ENCODE measurements around the gene LMO7. TPM values are rescaled to one million over a fixed set of nuclear protein-coding genes. Genes with fewer than 3 reads are reported as not detected.

The LMO7 gene
- polyA plus RNA-seq, 1 experiment: 149 TPM

DNA sequence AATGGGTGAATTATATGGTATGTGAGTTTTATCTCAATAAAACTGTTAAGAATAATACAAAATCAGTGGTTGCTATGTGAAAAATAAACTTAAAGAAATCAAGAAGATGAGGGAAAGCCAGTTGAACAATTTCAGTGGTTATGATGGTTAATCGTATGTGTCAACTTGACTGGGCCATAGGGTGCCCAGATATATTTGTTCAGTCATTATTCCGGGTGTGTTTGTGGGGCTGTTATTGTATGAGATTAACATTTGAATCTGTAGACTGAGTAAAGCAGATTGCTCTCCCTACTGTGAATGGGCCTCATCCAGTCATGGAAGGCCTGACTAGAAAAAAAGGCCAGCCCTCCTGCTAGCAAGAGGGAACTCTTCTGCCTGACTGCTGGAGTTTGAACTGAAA lies 109.3 kb downstream of the LMO7 start:
- H3K27me3 ChIP-seq (ENCODE audit: control insufficient read depth, insufficient read depth, low read length): no peaks in the 10 kb centered on the region
- no peak for DNase-seq (ENCODE audit: low read depth)
- TF ChIP-seq, protein P1, sequence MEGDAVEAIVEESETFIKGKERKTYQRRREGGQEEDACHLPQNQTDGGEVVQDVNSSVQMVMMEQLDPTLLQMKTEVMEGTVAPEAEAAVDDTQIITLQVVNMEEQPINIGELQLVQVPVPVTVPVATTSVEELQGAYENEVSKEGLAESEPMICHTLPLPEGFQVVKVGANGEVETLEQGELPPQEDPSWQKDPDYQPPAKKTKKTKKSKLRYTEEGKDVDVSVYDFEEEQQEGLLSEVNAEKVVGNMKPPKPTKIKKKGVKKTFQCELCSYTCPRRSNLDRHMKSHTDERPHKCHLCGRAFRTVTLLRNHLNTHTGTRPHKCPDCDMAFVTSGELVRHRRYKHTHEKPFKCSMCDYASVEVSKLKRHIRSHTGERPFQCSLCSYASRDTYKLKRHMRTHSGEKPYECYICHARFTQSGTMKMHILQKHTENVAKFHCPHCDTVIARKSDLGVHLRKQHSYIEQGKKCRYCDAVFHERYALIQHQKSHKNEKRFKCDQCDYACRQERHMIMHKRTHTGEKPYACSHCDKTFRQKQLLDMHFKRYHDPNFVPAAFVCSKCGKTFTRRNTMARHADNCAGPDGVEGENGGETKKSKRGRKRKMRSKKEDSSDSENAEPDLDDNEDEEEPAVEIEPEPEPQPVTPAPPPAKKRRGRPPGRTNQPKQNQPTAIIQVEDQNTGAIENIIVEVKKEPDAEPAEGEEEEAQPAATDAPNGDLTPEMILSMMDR (IDR thresholded peaks at IDR 0.05; ENCODE audit: insufficient read depth, low read depth, low read length): no peak
- ChIA-PET POLR2A (no interaction called here), CTCF (no interaction called here)
- peaks cover 4% of the 10 kb centered on the region for H3K36me3 ChIP-seq (ENCODE audit: control insufficient read depth, insufficient read depth, low read length)
- no peak overlapping the region for H3K4me3 ChIP-seq (ENCODE audit: low read depth, low read length)

DNA sequence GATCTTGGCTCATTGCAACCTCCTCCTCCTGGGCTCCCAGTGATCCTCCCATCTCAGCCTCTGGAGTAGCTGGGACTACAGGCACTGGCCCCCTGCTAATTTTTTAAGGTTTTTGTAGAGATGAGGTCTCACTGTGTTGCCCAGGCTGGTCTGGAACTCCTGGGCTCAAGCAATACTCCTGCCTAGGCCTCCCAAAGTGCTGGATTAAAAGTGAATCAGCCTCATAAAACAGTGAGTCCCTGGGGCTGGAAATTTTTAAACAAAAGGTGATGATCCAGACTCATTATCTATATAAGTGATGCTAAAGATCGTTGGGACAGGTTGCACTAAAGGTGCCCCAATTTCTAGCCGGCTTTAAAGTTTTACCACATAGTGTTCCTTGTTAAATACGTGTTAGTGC lies 112.7 kb downstream of the LMO7 start:
- H3K36me3 ChIP-seq (ENCODE audit: control insufficient read depth, insufficient read depth, low read length): peaks cover 5% of the 10 kb centered on the region
- ChIA-PET POLR2A (no interaction called here), CTCF (no interaction called here)
- H3K27me3 ChIP-seq (ENCODE audit: control insufficient read depth, insufficient read depth, low read length): no peaks in the 10 kb centered on the region
- H3K4me3 ChIP-seq (ENCODE audit: low read depth, low read length): no peak overlapping the region
- TF ChIP-seq, protein P1 (IDR thresholded peaks at IDR 0.05; ENCODE audit: insufficient read depth, low read depth, low read length): no peak
- DNase-seq (ENCODE audit: low read depth): no peak

DNA sequence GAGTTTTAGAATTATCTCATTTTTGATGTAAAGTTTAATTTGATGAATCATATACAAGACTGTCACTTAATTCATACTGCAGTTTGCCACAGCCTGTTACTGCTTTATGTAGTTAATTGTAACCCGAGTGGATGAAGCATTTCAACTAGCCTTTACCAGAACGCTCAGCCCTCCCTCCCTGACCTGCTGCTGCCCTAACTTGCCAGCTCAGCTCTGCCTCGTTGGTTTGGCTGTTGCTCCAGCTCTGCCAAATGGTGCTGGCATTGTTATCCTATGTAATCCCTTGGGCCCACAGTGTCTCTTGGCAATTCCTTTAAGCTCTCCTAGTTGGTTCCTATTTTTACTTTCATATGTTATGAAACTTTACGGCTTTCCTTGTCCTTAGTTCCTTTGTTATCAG lies 113.3 kb downstream of the LMO7 start:
- peaks cover 5% of the 10 kb centered on the region for H3K36me3 ChIP-seq (ENCODE audit: control insufficient read depth, insufficient read depth, low read length)
- no peak overlapping the region for H3K4me3 ChIP-seq (ENCODE audit: low read depth, low read length)
- no peak for DNase-seq (ENCODE audit: low read depth)
- TF ChIP-seq, protein P1 (IDR thresholded peaks at IDR 0.05; ENCODE audit: insufficient read depth, low read depth, low read length): no peak
- POLR2A ChIA-PET: no interaction called here
- H3K27me3 ChIP-seq (ENCODE audit: control insufficient read depth, insufficient read depth, low read length): no peaks in the 10 kb centered on the region
- CTCF ChIA-PET: no interaction called here

DNA sequence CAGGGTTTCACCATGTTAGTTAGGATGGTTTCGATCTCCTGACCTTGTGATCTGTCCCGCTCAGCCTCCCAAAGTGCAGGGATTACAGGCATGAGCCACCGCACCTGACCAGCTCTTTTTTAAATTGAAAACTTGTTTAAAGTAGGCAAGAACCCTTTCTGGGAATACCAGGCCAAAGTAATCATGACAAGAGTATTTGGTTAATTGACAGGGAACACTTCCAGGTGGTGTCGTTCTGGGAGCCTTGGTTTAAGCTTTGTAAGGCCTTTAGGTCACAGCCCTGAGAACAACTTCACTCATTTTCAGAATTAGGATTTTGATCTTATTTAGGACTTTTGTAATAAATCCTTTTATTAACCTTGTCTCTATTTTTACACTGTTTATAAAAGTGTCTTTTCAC lies 115.2 kb downstream of the LMO7 start:
- H3K36me3 ChIP-seq (ENCODE audit: control insufficient read depth, insufficient read depth, low read length): peaks cover 6% of the 10 kb centered on the region
- TF ChIP-seq, protein P1 (IDR thresholded peaks at IDR 0.05; ENCODE audit: insufficient read depth, low read depth, low read length): no peak
- ChIA-PET POLR2A (no interaction called here), CTCF (interaction anchor here (1.5 kb wide), 1 partner anchor 56 kb away, joined by 3 read pairs; no protein-coding TSS in a partner anchor)
- no peak for DNase-seq (ENCODE audit: low read depth)
- H3K4me3 ChIP-seq (ENCODE audit: low read depth, low read length): no peak overlapping the region
- no peaks in the 10 kb centered on the region for H3K27me3 ChIP-seq (ENCODE audit: control insufficient read depth, insufficient read depth, low read length)

DNA sequence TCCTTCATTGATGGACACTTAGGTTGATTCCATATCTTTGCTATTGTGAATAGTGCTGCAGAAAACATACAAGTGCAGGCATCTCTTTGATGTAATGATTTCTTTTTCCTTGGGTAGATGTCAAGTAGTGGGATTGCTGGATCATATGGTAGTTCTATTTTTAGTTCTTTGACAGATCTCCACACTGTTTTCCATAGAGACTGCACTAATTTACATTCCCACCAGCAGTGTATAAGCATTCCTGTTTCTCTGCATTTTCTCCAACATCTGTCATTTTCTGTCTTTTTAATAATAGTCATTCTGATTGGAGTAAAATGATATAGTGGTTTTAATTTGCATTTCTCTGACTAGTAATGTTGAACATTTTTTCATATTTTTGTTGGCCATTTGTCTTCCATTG lies 116.7 kb downstream of the LMO7 start:
- DNase-seq (ENCODE audit: low read depth): no peak
- Histone ChIP-seq H3K36me3 (ENCODE audit: control insufficient read depth, insufficient read depth, low read length) (peaks cover 8% of the 10 kb centered on the region), H3K4me3 (ENCODE audit: low read depth, low read length) (no peak overlapping the region), H3K27me3 (ENCODE audit: control insufficient read depth, insufficient read depth, low read length) (no peaks in the 10 kb centered on the region)
- CTCF ChIA-PET: no interaction called here
- TF ChIP-seq, protein P1 (IDR thresholded peaks at IDR 0.05; ENCODE audit: insufficient read depth, low read depth, low read length): no peak
- POLR2A ChIA-PET: no interaction called here
